AG08395 (cell line): Measurements from ENCODE around the gene RHBDL1.
A peak's percentile ranks its signal among the peaks of the same experiment; 100 is the strongest.

Experiments used
- DNase-seq: peaks from one replicate; pipeline ENCODE4 v3.0.0; 2012; ENCODE audit warnings: mixed read lengths, low spot score

RHBDL1 gene

GRCh38 chr16:674214-674881 lies 1.1 kb upstream of the RHBDL1 start:
- DNase-seq: no peak

- DNase-seq: no peak
Observed at GRCh38 chr16:675884-676564, 553 bp downstream of the RHBDL1 start.

GRCh38 chr16:676565-676902 lies 1.1 kb downstream of the RHBDL1 start:
- no peak for DNase-seq

GRCh38 chr16:676913-677312 lies 1.4 kb downstream of the RHBDL1 start:
- DNase-seq: no peak

GRCh38 chr16:677316-678190 lies 2.1 kb downstream of the RHBDL1 start:
- DNase-seq: no peak

GRCh38 chr16:678209-678857 lies 2.9 kb downstream of the RHBDL1 start:
- DNase-seq: no peak

- DNase-seq: peak; percentile 28
Observed at GRCh38 chr16:678858-679813, 3.7 kb downstream of the RHBDL1 start.

- DNase-seq: peak; percentile 92
Observed at GRCh38 chr16:679814-680624, 4.5 kb downstream of the RHBDL1 start, which contains the start of gene STUB1. Gene STUB1 (plus strand): TSS chr16:680410. CDS start chr16:680526, 116 bp downstream.

GRCh38 chr16:680625-680945 lies 5.1 kb downstream of the RHBDL1 start:
- DNase-seq: no peak

GRCh38 chr16:680967-681745 lies 5.7 kb downstream of the RHBDL1 start:
- no peak for DNase-seq

GRCh38 chr16:681746-682427 lies 6.4 kb downstream of the RHBDL1 start:
- DNase-seq: no peak

- no peak for DNase-seq
Observed at GRCh38 chr16:682493-683395, 7.3 kb downstream of the RHBDL1 start.

GRCh38 chr16:683396-684070 lies 8.1 kb downstream of the RHBDL1 start:
- no peak for DNase-seq

GRCh38 chr16:684071-684794 lies 8.8 kb downstream of the RHBDL1 start, which contains the start of gene JMJD8:
Gene JMJD8 (minus strand): TSS chr16:684334. CDS start chr16:684319, 15 bp downstream.
- DNase-seq: peak; percentile 96

GRCh38 chr16:684961-685696 lies 9.7 kb downstream of the RHBDL1 start:
- no peak for DNase-seq

- peak; percentile 26 for DNase-seq
Observed at GRCh38 chr16:685967-686366, 10.5 kb downstream of the RHBDL1 start.
